ENCODE measurements around the gene CKAP2L. TPM values are rescaled to one million over a fixed set of nuclear protein-coding genes. Genes with fewer than 3 reads are reported as not detected.

Gene CKAP2L
- total RNA-seq, 4 donors from 2014 or later = 1.7 to 9.1 (median 3.2) TPM

DNA sequence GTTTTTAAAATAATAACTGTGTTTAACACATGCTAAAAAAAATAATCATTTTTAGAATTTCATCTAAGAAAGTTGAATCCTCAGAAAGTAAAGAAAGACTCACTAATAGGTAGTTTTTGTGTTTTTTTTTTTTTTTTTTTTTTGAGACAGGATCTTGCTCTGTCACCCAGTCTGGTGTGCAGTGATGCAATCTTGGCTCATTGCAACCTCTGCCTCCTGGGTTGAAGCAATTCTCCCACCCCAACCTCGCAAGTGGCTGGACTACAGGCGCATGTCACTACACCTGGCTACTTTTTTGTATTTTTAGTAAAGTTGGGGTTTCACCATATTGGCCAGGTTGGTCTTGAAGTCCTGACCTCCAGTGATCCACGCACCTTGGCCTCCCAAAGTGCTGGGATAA is 7.1 kb downstream of the CKAP2L start:
- H3K27ac ChIP-seq = no peak overlapping the region
- H3K4me1 ChIP-seq = no peaks in the 10 kb centered on the region
- 100% methylated on average over 3 of the region's 3 CpGs for WGBS
- no peak for TF ChIP-seq POLR2A (IDR thresholded peaks at IDR 0.05)
- TF ChIP-seq, protein P1, sequence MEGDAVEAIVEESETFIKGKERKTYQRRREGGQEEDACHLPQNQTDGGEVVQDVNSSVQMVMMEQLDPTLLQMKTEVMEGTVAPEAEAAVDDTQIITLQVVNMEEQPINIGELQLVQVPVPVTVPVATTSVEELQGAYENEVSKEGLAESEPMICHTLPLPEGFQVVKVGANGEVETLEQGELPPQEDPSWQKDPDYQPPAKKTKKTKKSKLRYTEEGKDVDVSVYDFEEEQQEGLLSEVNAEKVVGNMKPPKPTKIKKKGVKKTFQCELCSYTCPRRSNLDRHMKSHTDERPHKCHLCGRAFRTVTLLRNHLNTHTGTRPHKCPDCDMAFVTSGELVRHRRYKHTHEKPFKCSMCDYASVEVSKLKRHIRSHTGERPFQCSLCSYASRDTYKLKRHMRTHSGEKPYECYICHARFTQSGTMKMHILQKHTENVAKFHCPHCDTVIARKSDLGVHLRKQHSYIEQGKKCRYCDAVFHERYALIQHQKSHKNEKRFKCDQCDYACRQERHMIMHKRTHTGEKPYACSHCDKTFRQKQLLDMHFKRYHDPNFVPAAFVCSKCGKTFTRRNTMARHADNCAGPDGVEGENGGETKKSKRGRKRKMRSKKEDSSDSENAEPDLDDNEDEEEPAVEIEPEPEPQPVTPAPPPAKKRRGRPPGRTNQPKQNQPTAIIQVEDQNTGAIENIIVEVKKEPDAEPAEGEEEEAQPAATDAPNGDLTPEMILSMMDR (IDR thresholded peaks at IDR 0.05) = no peak
- TF ChIP-seq POLR2AphosphoS5 (IDR thresholded peaks at IDR 0.05) = no peak
- no peak for TF ChIP-seq EP300 (IDR thresholded peaks at IDR 0.05)
- DNase-seq (ENCODE audit: low spot score in 2 of 2) = no peak
- no peaks in the 10 kb centered on the region for H3K27me3 ChIP-seq
- H3K36me3 ChIP-seq = no peaks in the 10 kb centered on the region
- H3K9me3 ChIP-seq = no peaks in the 10 kb centered on the region
- H3K4me3 ChIP-seq = no peak overlapping the region

DNA sequence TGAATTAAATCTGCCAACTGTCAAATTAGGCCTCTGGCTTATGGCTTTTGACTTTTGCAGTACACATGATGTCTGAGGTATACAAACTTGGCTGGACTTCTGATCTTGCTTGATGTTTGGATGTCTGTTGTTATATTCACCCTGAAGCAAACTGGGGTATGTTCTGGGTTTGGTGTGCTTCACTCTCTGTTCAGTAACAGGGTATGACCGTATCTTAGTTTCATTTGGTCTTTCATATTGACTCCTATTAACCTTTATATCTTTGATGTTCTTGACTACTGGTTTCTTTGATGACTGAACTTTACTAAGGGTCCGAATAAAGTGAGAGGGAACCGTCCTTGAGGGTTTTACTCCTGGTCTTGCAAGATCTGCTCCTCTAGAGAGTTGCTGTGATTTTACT is 8.2 kb downstream of the CKAP2L start:
- no peak overlapping the region for H3K4me3 ChIP-seq
- no peaks in the 10 kb centered on the region for H3K4me1 ChIP-seq
- H3K36me3 ChIP-seq = no peaks in the 10 kb centered on the region
- WGBS = 97% methylated on average over 3 of the region's 3 CpGs
- no peak for DNase-seq (ENCODE audit: low spot score in 2 of 2)
- H3K27me3 ChIP-seq = no peaks in the 10 kb centered on the region
- H3K27ac ChIP-seq = no peak overlapping the region
- no peaks in the 10 kb centered on the region for H3K9me3 ChIP-seq
- TF ChIP-seq, protein P1 (IDR thresholded peaks at IDR 0.05) = no peak
- TF ChIP-seq POLR2A (IDR thresholded peaks at IDR 0.05) (no peak), POLR2AphosphoS5 (IDR thresholded peaks at IDR 0.05) (no peak), EP300 (IDR thresholded peaks at IDR 0.05) (no peak)

DNA sequence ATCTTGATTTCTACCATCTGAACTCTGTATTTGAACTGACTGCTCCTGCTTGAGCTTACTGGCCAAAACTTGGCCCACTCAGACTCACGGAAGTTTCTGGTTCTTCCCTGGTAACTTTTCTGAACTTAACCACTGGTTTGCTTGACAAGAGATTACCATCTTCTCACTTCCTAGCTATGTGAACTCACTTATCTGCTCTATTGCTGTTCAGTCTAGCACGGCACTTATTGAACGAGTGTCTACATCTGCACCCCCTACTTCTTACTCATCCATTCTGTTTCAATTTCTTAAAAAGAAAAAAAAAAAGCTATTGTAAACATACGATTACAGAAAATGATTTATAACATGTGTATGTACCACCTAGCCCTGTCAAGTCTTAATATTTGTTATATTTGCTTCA is 9.0 kb downstream of the CKAP2L start:
- H3K36me3 ChIP-seq = no peaks in the 10 kb centered on the region
- DNase-seq (ENCODE audit: low spot score in 2 of 2) = no peak
- H3K27me3 ChIP-seq = no peaks in the 10 kb centered on the region
- 84% methylated on average over 4 of the region's 4 CpGs for WGBS
- H3K4me3 ChIP-seq = no peak overlapping the region
- no peak overlapping the region for H3K27ac ChIP-seq
- H3K9me3 ChIP-seq = no peaks in the 10 kb centered on the region
- H3K4me1 ChIP-seq = no peaks in the 10 kb centered on the region
- no peak for TF ChIP-seq POLR2A (IDR thresholded peaks at IDR 0.05)
- TF ChIP-seq, protein P1 (IDR thresholded peaks at IDR 0.05) = no peak
- TF ChIP-seq EP300 (IDR thresholded peaks at IDR 0.05) = no peak
- no peak for TF ChIP-seq POLR2AphosphoS5 (IDR thresholded peaks at IDR 0.05)

- H3K36me3 ChIP-seq = no peaks in the 10 kb centered on the region
- no peaks in the 10 kb centered on the region for H3K4me1 ChIP-seq
- H3K9me3 ChIP-seq = no peaks in the 10 kb centered on the region
- H3K27ac ChIP-seq = no peak overlapping the region
- WGBS = 100% methylated on average over 1 of the region's 1 CpG
- TF ChIP-seq, protein P1 (IDR thresholded peaks at IDR 0.05) = no peak
- TF ChIP-seq EP300 (IDR thresholded peaks at IDR 0.05) (no peak), POLR2A (IDR thresholded peaks at IDR 0.05) (no peak), POLR2AphosphoS5 (IDR thresholded peaks at IDR 0.05) (no peak)
- H3K4me3 ChIP-seq = no peak overlapping the region
- no peak for DNase-seq (ENCODE audit: low spot score in 2 of 2)
- no peaks in the 10 kb centered on the region for H3K27me3 ChIP-seq
Observed at GRCh38 chr2:112754564-112754963, 9.8 kb downstream of the CKAP2L start.

GRCh38 chr2:112752667-112753066 is 11.7 kb downstream of the CKAP2L start:
- DNase-seq (ENCODE audit: low spot score in 2 of 2) = no peak
- Histone ChIP-seq H3K9me3 (no peaks in the 10 kb centered on the region), H3K36me3 (no peaks in the 10 kb centered on the region), H3K4me3 (no peak overlapping the region), H3K27ac (no peak overlapping the region), H3K4me1 (no peaks in the 10 kb centered on the region), H3K27me3 (no peaks in the 10 kb centered on the region)
- TF ChIP-seq EP300 (IDR thresholded peaks at IDR 0.05) (no peak), POLR2AphosphoS5 (IDR thresholded peaks at IDR 0.05) (no peak), POLR2A (IDR thresholded peaks at IDR 0.05) (no peak)
- TF ChIP-seq, protein P1 (IDR thresholded peaks at IDR 0.05) = no peak
- 87% methylated on average over 4 of the region's 4 CpGs for WGBS

Data from suprapubic skin (tissue), 4 donors.